Fibroblast of peridontal ligament (primary cell): ENCODE measurements around the gene PCDHA7.
"Not testable (repeated sequence)": the region's sequence is repeated elsewhere in the genome, so short reads cannot be mapped to it uniquely, and the experiment has no call there.

Experiments
- DNase-seq: peaks from one replicate; pipeline ENCODE4 v3.0.0-alpha.2; 2010; ENCODE audit errors: extremely low read depth

The PCDHA7 gene

GRCh38 chr5:140862441-140863295 is 28.6 kb downstream of the PCDHA7 start:
- DNase-seq, result no peak

- peak; percentile 1 for DNase-seq
Measured at GRCh38 chr5:140868721-140869554, 34.9 kb downstream of the PCDHA7 start, which contains the start of gene PCDHA11. PCDHA11 (plus strand) TSS chr5:140868957; CDS start chr5:140869104, 147 bp downstream.

GRCh38 chr5:140869555-140869886 is 35.5 kb downstream of the PCDHA7 start:
- DNase-seq, result no peak

- no peak for DNase-seq
Measured at GRCh38 chr5:140870221-140871201, 36.4 kb downstream of the PCDHA7 start.

GRCh38 chr5:140875085-140876065 is 41.3 kb downstream of the PCDHA7 start, which contains the start of gene PCDHA12:
PCDHA12 (plus strand) TSS chr5:140875308; CDS start chr5:140875473, 165 bp downstream.
- no peak for DNase-seq

- not testable (repeated sequence) for DNase-seq
Measured at GRCh38 chr5:140876541-140877261, 42.6 kb downstream of the PCDHA7 start.

- DNase-seq, result no peak
Measured at GRCh38 chr5:140877262-140877581, 43.2 kb downstream of the PCDHA7 start.

- no peak for DNase-seq
Measured at GRCh38 chr5:140881889-140882590, 48.0 kb downstream of the PCDHA7 start, which contains the start of gene PCDHA13. PCDHA13 (plus strand) TSS chr5:140882124; CDS start chr5:140882269, 145 bp downstream.

- DNase-seq, result no peak
Measured at GRCh38 chr5:140882591-140882899, 48.5 kb downstream of the PCDHA7 start.

GRCh38 chr5:140883373-140883772 is 49.3 kb downstream of the PCDHA7 start:
- no peak for DNase-seq

GRCh38 chr5:140883927-140884697 is 50.0 kb downstream of the PCDHA7 start:
- DNase-seq, result no peak
